Esophagus squamous epithelium (tissue), 5 donors: ENCODE results near the gene PFKL. TPM values are rescaled to one million over a fixed set of nuclear protein-coding genes. Genes with fewer than 3 reads are reported as not detected.
A peak's percentile ranks its signal among the peaks of the same experiment; 100 is the strongest.

Experiments used
- DNase-seq: peaks from one replicate; lab custom pipeline; 2025; lab: John Stamatoyannopoulos, UW
- H3K27ac ChIP-seq, 4 donors: fragments of 200-600 bp; sonication (generic); one replicate each; pipeline ENCODE4 v1.5.1; 2016 to 2019; ENCODE audit warnings: mild to moderate bottlenecking in 1 of 4
- H3K27me3 ChIP-seq, 4 donors: fragments of 200-600 bp; sonication (generic); 1 replicate in 3 of 4; 2 replicates in 1 of 4; pipeline versions ENCODE4 v1.5.1 to v1.6.0; 2017 to 2021; ENCODE audit warnings: antibody characterized with exemption in 1 of 4
- H3K36me3 ChIP-seq, 3 donors: fragments of 200-600 bp; sonication (generic); one replicate each; pipeline ENCODE4 v1.5.1; 2016 to 2019
- H3K4me1 ChIP-seq, 3 donors: fragments of 200-600 bp; sonication (generic); one replicate each; pipeline ENCODE4 v1.5.1; 2017 to 2019
- H3K4me3 ChIP-seq, 4 donors: fragments of 200-600 bp; sonication (generic); 1 replicate in 3 of 4; 2 replicates in 1 of 4; pipeline ENCODE4 v1.5.1; 2016 to 2019; ENCODE audit warnings: mild to moderate bottlenecking in 2 of 4, moderate library complexity in 1 of 4
- H3K9me3 ChIP-seq, 3 donors: fragments of 200-600 bp; sonication (generic); one replicate each; pipeline ENCODE4 v1.5.1; 2016 to 2019
- CTCF ChIP-seq, 6 experiments: fragments of 450-650 bp in 4 of 6; fragments of 200-600 bp in 2 of 6; sonication (generic) in 2 of 6; IDR thresholded peaks; one replicate each; pipeline ENCODE4 v1.5.1; 2016 to 2019; ENCODE audit warnings: antibody characterized with exemption in 6 of 6, mild to moderate bottlenecking in 4 of 6, moderate library complexity in 4 of 6
- POLR2A ChIP-seq, 4 donors: fragments of 450-650 bp; IDR thresholded peaks; one replicate each; pipeline ENCODE4 v1.6.1; 2017; ENCODE audit warnings: antibody characterized with exemption in 4 of 4, mild to moderate bottlenecking in 4 of 4, moderate library complexity in 3 of 4
- WGBS, 2 donors: methylation state at CpG; one replicate each; pipeline ENCODE4 v1.1.5; 2018; 5-methylcytosine and 5-hydroxymethylcytosine counted together
- intact Hi-C: fragments of 100-400 bp; cut with DNase I; formaldehyde crosslinking; loops from one replicate; pipeline ENCODE4 v1.15.0; 2022
- total RNA-seq, 4 donors: library from RNA; depleted of rRNA; stranded (reverse); fragments of >200 nt; gene quantifications; one replicate each; pipeline ENCODE4 v1.1.0, GENCODE V29; 2016
- donor health status: DM: yes; HTN: yes; CAD: no.

Gene PFKL
- total RNA-seq, 4 donors from 2014 or later, result 81.3 to 135 (median 94.6) TPM

- Histone ChIP-seq H3K4me1 (peaks cover 0 to 18% (median 11%) of the 10 kb centered on the region in 3 donors), H3K27me3 (peaks cover 0 to 68% (median 9%) of the 10 kb centered on the region in 4 donors), H3K9me3 (no peaks in the 10 kb centered on the region), H3K36me3 (no peaks in the 10 kb centered on the region), H3K27ac (no peak overlapping the region), H3K4me3 (no peak overlapping the region)
- TF ChIP-seq CTCF (IDR thresholded peaks at IDR 0.05), result no peak
- DNase-seq, result no peak
- WGBS, 2 donors, result 46 to 49% methylated on average over 10 to 17 of the region's 22 CpGs
- intact Hi-C loops, result no loop called here
Observed at GRCh38 chr21:44347911-44348451, 48.1 kb downstream of the PFKL start.

DNA sequence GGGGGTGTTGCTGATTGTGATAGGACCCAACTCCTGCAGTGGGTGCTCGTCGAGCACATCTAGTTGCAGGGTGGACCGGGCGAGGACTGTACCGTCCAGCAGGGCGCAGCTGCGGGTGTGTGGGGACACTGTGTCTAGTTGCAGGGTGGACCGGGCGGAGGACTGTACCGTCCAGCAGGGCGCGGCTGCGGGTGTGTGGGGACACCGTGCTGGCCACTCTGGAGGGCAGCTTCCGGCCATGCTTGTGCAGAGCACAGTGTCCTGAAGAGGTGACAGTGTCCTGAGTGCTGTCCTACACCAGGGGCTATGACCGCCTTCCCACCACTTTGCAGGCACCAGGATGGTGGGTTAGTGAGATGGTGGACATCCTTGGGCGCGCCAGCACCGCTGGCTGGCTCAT lies 49.0 kb downstream of the PFKL start:
- peaks cover 0 to 77% (median 9%) of the 10 kb centered on the region in 4 donors for H3K27me3 ChIP-seq
- H3K27ac ChIP-seq, result no peak overlapping the region
- H3K9me3 ChIP-seq, result no peaks in the 10 kb centered on the region
- no peaks in the 10 kb centered on the region for H3K36me3 ChIP-seq
- H3K4me3 ChIP-seq, result no peak overlapping the region
- peaks cover 0 to 18% (median 11%) of the 10 kb centered on the region in 3 donors for H3K4me1 ChIP-seq
- intact Hi-C loops, result no loop called here
- WGBS, 2 donors, result 80 to 100% methylated on average over 1 to 5 of the region's 19 CpGs
- TF ChIP-seq POLR2A (IDR thresholded peaks at IDR 0.05) (no peak), CTCF (IDR thresholded peaks at IDR 0.05) (no peak)
- no peak for DNase-seq

DNA sequence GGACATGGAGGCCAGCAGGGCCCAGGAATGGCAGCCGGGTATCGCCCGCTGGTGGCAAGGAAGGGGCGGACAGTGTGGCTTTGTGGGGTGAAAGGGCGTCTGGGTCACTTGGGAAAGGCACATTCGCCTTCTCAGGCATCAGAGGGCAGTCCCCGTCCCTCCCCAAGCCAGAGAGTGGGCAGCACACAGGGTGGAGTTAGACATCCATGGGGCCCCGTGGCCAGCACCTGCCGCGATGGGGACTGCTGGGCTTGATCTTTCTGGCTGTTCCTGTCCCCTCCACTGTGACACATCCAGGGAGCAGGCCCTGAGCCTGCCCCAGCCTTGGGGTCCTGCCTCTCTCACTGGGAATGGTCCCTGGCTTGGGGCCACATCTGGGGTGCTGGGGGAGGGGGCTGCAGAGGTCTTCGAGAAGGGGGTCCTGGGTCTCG lies 49.6 kb downstream of the PFKL start:
- H3K36me3 ChIP-seq, result no peaks in the 10 kb centered on the region
- intact Hi-C loops, result no loop called here
- H3K27me3 ChIP-seq, result peaks cover 0 to 79% (median 9%) of the 10 kb centered on the region in 4 donors
- no peak for TF ChIP-seq CTCF (IDR thresholded peaks at IDR 0.05)
- TF ChIP-seq POLR2A (IDR thresholded peaks at IDR 0.05), result no peak
- no peak overlapping the region for H3K27ac ChIP-seq
- H3K4me3 ChIP-seq, result peak overlapping the region in 1 of 4 donors; percentile 43
- DNase-seq, result no peak
- no CpG with 5 or more reads among the region's 12 CpGs for WGBS, 2 donors
- peaks cover 0 to 18% (median 11%) of the 10 kb centered on the region in 3 donors for H3K4me1 ChIP-seq
- H3K9me3 ChIP-seq, result no peaks in the 10 kb centered on the region

GRCh38 chr21:44349847-44350772 lies 50.3 kb downstream of the PFKL start:
- no peak overlapping the region for H3K27ac ChIP-seq
- 18 to 80% methylated on average over 1 to 5 of the region's 113 CpGs for WGBS, 2 donors
- DNase-seq, result no peak
- H3K4me1 ChIP-seq, result peaks cover 0 to 18% (median 11%) of the 10 kb centered on the region in 3 donors
- no peaks in the 10 kb centered on the region for H3K36me3 ChIP-seq
- TF ChIP-seq POLR2A (IDR thresholded peaks at IDR 0.05), result no peak
- no peak for TF ChIP-seq CTCF (IDR thresholded peaks at IDR 0.05)
- H3K4me3 ChIP-seq, result peak overlapping the region in 2 of 4 donors; percentile 18 to 43
- peaks cover 0 to 74% (median 9%) of the 10 kb centered on the region in 4 donors for H3K27me3 ChIP-seq
- intact Hi-C loops, result no loop called here
- H3K9me3 ChIP-seq, result no peaks in the 10 kb centered on the region
